Cardiac septum (tissue), 1 donor: ENCODE measurements around the gene GALNT9. TPM values are rescaled to one million over a fixed set of nuclear protein-coding genes. Genes with fewer than 3 reads are reported as not detected.
"Not testable (repeated sequence)": the region's sequence is repeated elsewhere in the genome, so short reads cannot be mapped to it uniquely, and the experiment has no call there.

ENCODE experiments used
- DNase-seq: peaks from one replicate; pipeline ENCODE4 v3.0.0-alpha.2; 2020; ENCODE audit warnings: low spot score
- intact Hi-C: fragments of 100-400 bp; cut with DNase I; formaldehyde crosslinking; loops from one replicate; pipeline ENCODE4 v1.14.0; 2022
- total RNA-seq: library from RNA; stranded (reverse); fragmentation: NEBNext Ultra II Directional; extraction: Animal tissue kit (Norgen Biotek cat#: 25700); gene quantifications from one replicate; pipeline ENCODE4 v1.2.1, GENCODE V29; 2021
- donor health status: DM: no; HTN: no; CAD: no.

GALNT9 gene
- total RNA-seq, 1 donor from 2014 or later, result not detected

DNA sequence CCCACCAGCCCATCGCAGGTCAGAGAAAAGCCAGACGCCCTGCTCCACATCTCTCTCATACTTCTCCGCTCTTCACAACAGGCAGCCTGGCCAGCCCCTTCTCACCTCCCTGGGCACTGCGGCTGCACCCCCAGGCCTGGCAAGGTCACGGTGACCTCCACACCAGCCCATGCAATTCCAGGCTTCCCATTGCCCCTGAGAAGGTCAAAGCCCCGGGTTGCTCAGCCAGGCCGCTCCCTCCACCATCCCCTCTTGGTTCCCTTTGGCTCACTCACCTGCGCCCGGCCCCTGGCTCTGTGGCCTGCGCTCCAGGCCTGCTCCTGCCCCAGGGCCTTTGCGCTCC is 55.4 kb downstream of the GALNT9 start:
- DNase-seq, result no peak
- intact Hi-C loops, result no loop called here

- DNase-seq, result no peak
- intact Hi-C loops, result no loop called here
Observed at GRCh38 chr12:132272711-132273110, 56.7 kb downstream of the GALNT9 start.

DNA sequence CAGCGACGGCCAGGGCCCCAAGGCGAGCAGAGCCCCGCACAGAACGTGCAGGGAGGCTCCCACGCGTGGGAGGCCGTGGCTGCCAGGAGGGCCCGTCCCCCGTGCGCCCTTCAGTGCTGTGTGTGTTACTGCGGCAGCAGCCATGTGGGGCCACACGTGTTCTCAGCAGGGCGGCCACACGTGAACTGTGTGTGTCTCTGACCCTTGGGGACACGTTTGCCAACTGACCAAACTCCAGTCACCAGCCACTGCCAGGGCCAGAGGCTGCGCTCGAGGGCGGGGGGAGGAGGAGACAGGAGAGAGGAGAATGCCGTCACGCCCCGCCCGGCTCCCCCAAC is 57.7 kb downstream of the GALNT9 start:
- intact Hi-C loops, result no loop called here
- no peak for DNase-seq

DNA sequence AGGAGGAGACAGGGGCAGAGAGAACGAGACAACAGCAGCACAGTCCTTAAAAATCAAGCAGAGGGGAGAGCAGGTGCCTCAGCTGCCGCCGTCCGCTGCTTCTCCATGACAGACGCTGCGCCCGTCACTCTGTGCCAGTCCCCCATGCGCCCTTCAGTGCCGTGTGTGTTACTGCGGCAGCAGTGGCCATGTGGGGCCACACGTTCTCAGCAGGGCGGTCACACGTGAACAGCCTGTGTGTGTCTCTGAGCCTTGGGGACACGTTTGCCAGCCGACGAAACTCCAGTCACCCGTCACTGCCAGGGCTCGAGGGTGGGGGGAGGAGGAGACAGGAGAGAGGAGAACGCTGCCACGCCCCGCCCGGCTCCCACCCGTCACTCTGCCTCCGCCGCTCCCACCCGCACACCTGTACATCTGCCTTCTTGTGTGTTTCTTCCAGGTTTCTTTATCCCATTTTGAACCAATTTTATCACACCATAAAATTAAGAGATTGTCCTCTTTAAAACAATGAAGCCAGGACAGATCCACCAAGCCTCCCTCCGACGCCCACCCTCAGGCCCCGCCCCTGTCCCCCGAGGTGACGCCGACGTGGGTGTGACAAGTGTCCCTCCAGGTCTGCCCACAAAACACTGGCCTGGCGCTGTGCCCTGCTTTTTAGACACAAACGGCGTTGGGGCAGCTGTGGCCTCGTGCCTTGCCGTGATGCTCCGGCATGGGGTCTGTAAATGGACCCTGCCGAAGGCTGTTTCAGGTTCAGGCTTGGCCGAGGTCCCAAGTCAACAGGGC is 58.2 kb downstream of the GALNT9 start:
- intact Hi-C loops, result no loop called here
- no peak for DNase-seq

DNA sequence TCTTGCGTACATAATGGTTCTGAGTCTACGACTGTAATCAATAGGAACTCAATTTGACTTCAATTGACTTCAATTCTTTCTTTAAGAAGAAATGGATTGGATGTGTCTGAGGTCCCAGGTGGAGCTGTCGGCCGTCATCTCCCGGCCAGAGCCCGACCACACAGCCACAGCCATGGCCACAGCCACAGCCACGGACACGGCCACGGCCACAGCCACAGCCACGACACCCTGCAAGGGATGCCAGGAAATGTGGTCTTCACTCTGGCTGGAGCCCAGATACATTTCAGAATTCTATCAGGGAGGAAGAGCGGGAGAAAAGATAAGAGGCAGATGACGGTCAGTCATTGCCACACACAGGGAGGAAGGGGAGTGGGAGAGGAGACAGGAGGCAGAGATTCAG is 58.9 kb downstream of the GALNT9 start:
- DNase-seq, result no peak

DNA sequence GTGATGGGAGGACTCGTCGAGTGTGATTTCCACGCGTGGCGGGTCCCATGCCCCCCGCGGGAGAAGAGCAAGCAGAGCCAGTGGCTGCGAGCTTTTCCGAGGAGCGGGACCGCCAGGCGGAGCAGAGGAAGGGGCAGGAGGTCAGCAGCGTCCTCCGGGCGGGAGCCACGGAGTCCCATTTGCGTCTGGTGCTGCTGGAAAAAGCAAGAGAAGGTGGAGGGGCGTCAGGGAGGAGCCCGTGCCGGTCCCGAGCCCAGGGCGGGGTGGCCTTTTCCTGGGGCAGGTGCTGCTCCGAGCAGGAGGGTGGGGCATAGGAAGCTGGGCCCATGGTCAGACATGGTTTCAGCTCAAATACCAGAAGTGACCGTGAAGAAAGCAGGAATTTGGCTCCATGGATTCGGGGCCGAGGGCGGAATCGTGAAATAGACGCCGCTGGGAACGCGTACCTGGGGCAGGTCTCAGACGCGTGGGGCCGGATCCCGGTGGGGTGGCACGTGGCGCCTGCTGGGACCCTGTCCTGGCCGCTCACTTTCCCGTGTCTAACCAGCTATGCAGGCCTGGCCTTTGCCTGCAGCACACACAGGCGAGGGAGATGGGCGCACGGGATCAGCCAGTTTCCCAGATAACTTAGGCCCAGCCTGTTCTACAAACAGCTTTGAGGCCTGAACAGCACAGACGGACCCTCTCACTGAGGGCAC is 60.0 kb downstream of the GALNT9 start:
- intact Hi-C loops, result no loop called here
- no peak for DNase-seq

More for the DNA sequence above, 58.9 kb downstream of the GALNT9 start:
- intact Hi-C loops, result no loop called here

- no peak for DNase-seq
Observed at GRCh38 chr12:132268674-132269073, 60.7 kb downstream of the GALNT9 start.

GRCh38 chr12:132267873-132268272 is 61.5 kb downstream of the GALNT9 start:
- DNase-seq, result no peak
- intact Hi-C loops, result no loop called here

More at GRCh38 chr12:132268674-132269073, 60.7 kb downstream of the GALNT9 start:
- intact Hi-C loops, result no loop called here

DNA sequence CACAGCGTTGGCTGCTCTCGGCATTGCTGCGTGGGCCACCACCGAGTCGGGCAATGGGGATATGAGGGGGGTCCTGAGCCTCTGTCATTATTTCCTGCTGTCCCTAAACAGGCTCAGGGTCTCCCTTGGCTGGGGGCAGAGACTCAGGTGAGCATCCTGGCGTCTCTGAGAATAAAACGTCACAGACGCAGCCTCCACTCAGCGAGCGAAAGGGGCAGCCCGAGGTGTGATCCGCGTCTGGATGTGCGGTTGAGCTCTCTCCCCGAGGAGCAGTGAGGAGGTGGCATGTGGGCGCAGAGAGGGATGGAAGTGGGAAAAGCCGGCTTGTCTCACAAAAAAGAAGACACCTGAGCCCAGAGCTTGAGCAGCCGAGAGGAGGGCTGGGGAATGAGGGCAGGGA is 62.6 kb downstream of the GALNT9 start:
- intact Hi-C loops, result no loop called here
- no peak for DNase-seq

DNA sequence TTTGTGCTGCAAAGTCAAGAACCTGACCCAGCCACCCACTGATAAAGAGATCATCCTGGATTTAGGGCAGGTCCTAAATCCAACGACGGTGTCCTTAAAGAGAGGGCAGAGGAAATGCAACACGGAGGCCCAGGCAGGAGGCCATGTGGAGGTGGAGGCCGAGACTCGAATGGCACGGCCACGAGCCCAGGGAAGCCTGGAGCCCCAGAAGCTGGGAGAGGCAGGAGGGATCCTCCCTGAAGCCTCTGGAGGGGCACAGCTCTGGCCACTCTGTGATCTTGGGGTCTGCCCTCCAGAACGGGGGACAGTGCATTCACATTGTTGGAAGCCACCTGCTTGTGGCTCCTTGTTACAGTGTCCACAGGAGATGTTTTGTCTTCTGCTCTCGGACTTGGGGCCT is 63.0 kb downstream of the GALNT9 start:
- intact Hi-C loops, result no loop called here
- no peak for DNase-seq

- intact Hi-C loops, DNase-seq: not testable (repeated sequence)
Observed at GRCh38 chr12:132265822-132266221, 63.6 kb downstream of the GALNT9 start.

DNA sequence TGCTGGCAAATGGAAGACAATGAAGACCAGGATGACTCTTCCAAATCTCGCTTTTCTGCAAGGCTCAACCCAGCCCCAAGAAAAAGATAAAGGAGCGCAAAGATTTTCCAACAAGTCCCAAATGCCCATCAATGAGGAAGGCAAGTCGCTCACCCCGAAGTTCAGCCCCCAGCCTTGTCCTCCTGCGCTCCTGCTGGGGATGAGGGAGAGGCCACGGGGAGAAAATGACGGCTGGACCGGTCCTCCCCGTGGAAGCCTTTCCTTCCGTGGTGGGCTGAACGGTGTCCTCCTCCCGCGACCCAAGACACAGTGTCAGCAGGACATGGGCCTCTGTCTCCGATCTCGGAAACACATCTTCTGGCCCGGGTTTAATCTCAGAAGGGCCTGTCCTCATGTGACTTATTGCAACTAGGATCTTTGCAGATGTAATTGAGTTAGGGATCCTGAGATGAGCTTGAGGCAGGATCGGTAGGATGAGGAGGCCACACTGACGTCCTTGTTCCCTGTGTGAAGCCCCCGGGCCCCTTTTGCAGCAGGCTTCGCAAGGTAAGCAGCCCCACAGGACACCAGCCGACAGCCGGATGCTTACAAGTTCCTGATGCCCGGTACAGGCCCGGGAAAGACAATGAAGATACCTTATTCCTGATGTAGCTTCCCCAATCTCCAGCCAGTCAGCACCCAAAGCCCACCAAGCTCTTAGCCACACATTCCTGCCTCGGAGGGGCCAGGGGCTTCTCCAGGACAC is 64.2 kb downstream of the GALNT9 start:
- intact Hi-C loops, result no loop called here
- no peak for DNase-seq

DNA sequence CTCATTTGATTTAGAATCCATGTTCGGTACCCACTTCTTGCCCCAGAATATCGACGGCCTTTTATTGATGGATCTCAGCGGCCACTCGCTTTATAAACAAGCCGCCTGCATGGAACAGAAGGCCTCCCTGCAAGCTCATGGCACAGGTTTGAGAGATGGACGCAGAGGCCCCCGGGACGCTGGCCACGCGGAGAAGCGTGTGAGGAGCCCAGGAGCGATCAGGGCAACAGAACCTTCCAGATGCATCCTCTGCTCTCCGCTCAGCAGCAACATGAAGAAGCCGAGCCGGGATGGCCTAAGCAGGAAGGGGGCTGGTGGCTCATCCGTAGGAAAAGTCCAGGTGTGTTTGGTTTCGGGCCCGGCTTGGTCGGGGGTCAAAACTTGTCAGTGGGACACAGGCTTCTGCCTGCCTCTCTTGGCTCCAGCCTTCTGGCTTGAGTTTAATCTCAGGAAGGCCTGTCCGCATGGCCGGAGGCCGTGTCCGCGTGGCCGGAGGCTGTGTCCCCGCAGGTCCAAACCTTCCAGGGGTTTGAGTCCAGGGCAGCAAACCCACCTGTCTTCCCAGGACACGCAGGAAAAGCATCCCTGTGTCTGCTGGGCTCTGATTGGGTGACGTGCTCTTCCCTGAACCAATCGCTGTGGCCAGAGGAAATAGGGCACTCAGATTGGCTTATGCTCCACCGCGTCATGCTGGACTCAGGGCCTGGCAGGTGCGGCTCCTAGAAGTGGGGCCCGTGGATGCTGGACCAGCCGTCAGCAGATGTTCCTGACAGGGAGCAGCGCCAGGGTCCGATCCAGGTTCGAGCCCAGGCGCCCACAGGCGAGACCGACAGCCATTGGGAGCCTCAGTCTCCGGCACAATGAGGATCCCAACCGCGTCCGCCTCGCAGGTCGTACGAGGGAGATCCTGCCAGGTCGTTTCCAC is 65.0 kb downstream of the GALNT9 start:
- DNase-seq, result no peak
- intact Hi-C loops, result no loop called here

- DNase-seq, result no peak
Observed at GRCh38 chr12:132263451-132264049, 65.8 kb downstream of the GALNT9 start.

DNA sequence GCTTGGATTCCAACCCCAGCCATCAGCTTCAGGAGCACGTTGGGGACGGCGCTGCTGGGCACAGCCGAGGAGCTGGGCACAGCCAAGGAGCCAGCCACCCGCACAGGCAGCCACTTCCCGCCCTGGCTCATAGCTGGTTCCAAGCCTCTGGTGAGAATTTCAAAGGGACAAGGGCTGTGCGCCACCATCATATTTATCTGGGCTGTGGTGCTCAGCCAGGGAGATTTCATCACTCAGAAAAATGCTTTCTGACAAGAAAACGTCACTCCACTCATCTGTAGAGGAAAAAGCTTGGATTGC is 66.4 kb downstream of the GALNT9 start:
- intact Hi-C loops, result no loop called here
- DNase-seq, result no peak

More at GRCh38 chr12:132263451-132264049, 65.8 kb downstream of the GALNT9 start:
- intact Hi-C loops, result no loop called here

- intact Hi-C loops, result no loop called here
Observed at GRCh38 chr12:132262256-132263060, 66.9 kb downstream of the GALNT9 start.

GRCh38 chr12:132261328-132262138 is 67.9 kb downstream of the GALNT9 start:
- DNase-seq, result no peak
- intact Hi-C loops, result no loop called here

More at GRCh38 chr12:132262256-132263060, 66.9 kb downstream of the GALNT9 start:
- no peak for DNase-seq

DNA sequence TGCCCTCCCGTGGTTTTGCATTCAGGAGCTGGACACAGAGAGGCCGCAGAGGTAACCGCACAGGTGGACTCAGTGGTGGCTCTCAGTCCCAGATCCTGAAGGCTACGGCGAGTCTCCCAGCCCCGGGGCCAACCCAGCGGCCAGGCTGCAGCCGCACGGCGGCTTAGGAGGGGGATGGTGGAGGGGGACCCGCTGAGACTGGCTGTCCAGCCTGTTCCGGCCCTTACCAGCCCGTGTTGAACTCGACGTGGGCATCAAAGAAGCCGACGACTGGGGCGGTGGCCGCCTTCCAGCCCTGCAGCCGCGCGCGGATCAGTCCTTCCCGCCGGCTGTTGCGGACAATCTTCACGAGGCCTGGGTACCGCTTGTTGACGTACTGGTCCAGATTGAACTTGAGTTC is 68.7 kb downstream of the GALNT9 start:
- DNase-seq, result no peak
- intact Hi-C loops, result no loop called here
